HG03342 (cell line): ENCODE results near the gene CEBPG.

Experiments
- ATAC-seq: cut with Tn5 transposase; IDR thresholded peaks from one replicate; pipeline ENCODE4 v1.9.1; 2021; ENCODE audit warnings: mild to moderate bottlenecking, moderate library complexity; ENCODE audit not compliant: unreplicated experiment

Gene CEBPG

GRCh38 chr19:33379151-33379829, 5.8 kb downstream of the CEBPG start:
- ATAC-seq = no peak

- no peak for ATAC-seq
These were observed 7.6 kb downstream of the CEBPG start for GRCh38 chr19:33381101-33381500.

- no peak for ATAC-seq
These were observed 8.5 kb downstream of the CEBPG start for GRCh38 chr19:33382006-33382405.

- ATAC-seq = no peak
These were observed 9.5 kb downstream of the CEBPG start for GRCh38 chr19:33382982-33383381.

- no peak for ATAC-seq
These were observed 10.3 kb downstream of the CEBPG start for GRCh38 chr19:33383720-33384292.

GRCh38 chr19:33384983-33385382, 11.5 kb downstream of the CEBPG start:
- ATAC-seq = no peak

- ATAC-seq = no peak
These were observed 12.4 kb downstream of the CEBPG start for GRCh38 chr19:33385956-33386355.

GRCh38 chr19:33386361-33386858, 12.9 kb downstream of the CEBPG start:
- ATAC-seq = no peak

GRCh38 chr19:33387351-33388230, 14.1 kb downstream of the CEBPG start:
- ATAC-seq = no peak

- no peak for ATAC-seq
These were observed 14.8 kb downstream of the CEBPG start for GRCh38 chr19:33388231-33388724.

GRCh38 chr19:33388725-33389420, 15.4 kb downstream of the CEBPG start:
- no peak for ATAC-seq

GRCh38 chr19:33389421-33390100, 16.1 kb downstream of the CEBPG start:
- ATAC-seq = no peak

- no peak for ATAC-seq
These were observed 16.8 kb downstream of the CEBPG start for GRCh38 chr19:33390101-33390907.

- ATAC-seq = no peak
These were observed 17.6 kb downstream of the CEBPG start for GRCh38 chr19:33390908-33391630.

- ATAC-seq = no peak
These were observed 18.2 kb downstream of the CEBPG start for GRCh38 chr19:33391631-33392249.

GRCh38 chr19:33392341-33393285, 19.1 kb downstream of the CEBPG start:
- ATAC-seq = no peak

- no peak for ATAC-seq
These were observed 19.9 kb downstream of the CEBPG start for GRCh38 chr19:33393286-33394005.
